Activated CD4-positive, CD25-positive, alpha-beta regulatory T cell (primary cell): Measurements from ENCODE around the gene PDE6C.

ENCODE experiments used
- DNase-seq, 4 experiments: peaks; one replicate each; lab custom pipeline; 2025; lab: John Stamatoyannopoulos, UW

PDE6C gene

DNA sequence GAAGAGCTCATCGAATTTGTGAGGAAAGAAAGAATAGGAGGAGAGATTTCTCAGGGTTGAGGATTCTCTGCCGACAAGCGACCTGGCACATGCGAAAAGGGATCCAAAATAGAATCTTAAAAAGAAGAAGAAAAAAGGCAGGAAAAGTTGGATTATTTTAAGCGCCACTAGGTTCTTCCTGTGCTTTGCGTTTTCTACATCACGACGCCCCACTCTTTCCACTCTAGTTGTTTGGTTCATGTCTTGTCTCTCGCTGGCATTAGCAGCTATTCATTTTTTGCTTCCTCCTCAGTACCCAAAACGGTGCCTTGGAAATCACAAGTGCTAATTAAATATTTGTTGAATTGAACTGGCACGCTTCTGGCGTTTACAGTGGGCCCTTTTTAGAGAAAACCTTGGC, 90.7 kb downstream of the PDE6C start:
- no peak for DNase-seq

DNA sequence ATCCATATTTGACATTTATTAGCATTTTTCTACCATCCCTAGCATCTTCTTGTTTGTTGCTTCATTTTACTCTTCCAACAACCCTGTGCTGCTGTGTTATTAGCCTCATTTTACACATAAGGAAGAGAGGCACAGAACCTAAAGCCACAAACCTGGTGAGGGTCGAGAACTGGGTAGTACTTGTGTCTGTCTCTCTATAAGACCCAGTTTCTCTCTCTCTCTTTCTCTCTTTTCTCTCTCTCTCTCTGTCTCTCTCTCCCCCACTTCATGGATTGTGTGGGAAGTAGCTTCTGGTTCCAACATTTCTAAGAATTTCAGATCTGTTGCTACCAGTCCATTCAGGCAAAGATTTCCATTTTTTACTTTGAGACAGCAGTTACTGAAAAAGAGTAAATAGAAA, 91.5 kb downstream of the PDE6C start:
- no peak for DNase-seq

DNA sequence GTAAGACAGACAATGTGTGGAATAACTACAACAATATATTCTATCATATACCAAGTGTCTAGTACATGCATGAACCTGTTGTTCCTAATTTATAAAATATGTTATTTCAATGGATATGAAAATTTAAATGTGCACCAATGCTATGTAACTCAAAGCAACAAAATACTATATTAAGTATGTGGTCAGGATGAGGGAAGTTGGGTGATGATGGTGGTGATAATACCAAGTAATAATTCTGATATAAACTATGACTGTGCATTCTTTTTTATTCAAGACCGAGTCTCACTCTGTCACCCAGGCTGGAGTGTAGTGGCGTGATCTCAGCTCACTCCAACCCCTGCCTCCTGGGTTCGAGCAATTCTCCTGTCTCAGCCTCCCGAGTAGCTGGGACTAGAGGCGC, 92.1 kb downstream of the PDE6C start:
- DNase-seq: no peak

- DNase-seq: no peak
Measured at GRCh38 chr10:93707623-93708022, 95.3 kb downstream of the PDE6C start.

DNA sequence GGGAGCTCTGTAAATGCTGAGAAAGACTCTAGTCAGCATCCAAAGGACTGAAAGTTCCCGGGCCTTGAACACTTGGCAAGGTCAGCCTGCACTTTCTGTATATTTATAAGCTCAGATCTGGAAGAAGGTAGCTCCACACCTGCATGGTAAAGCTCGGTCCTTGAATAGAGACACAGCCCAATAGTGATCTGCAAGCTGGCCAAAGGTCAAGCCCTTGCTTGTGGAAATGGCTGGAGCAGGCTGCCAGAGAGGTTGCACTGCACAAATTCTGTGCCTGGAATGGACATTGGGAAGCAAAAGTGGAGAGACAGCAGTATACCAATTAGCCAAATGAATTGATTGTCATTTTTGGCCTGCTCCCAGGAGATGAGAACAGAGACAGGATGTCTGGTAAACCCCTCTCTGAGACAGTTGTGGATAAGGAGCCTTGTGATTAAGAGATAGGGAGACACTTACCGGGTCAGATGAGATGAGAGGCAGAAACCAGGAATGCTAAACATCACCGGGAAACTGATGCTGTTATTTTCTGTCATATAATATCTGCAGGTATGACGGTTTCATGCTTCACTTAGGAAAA, 98.1 kb downstream of the PDE6C start:
- DNase-seq: no peak

DNA sequence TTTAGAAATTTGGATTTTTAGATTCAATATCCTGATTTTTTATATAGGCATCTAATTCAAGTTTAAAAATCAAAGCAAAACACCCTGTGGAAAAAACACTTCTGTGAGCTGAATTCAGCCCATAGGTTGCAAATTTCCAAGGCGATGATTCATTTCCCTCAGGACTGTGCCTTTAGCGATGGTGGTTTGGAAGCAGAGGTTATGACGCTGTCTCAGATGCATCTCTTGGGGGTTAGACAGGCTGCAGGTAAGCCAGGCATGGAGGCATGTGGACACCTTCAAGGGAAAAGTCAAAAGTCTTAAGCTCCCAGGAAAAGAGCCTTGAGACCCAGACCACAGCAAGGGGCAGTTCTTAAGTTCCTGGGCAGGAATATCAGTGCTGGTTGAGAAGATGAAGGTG, 99.6 kb downstream of the PDE6C start:
- DNase-seq: no peak

DNA sequence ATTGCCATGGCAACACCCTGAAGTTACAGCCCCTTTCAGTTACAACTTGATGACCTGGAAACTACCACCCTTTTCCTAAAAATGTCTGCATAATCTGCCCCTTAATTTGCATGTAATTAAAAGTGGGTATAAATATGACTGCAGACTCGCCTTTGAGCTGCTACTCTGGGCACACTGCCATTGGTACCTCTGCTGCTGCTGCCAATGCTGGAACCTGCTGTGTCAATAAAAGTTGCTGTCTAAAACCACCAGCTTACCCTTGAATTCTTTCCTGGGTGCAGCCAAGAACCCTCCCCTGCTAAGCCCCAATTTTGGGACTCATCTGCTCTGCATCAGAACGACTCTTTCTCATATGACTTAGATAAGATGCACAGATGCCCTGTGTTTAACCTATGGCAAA, 100.3 kb downstream of the PDE6C start:
- DNase-seq: no peak

DNA sequence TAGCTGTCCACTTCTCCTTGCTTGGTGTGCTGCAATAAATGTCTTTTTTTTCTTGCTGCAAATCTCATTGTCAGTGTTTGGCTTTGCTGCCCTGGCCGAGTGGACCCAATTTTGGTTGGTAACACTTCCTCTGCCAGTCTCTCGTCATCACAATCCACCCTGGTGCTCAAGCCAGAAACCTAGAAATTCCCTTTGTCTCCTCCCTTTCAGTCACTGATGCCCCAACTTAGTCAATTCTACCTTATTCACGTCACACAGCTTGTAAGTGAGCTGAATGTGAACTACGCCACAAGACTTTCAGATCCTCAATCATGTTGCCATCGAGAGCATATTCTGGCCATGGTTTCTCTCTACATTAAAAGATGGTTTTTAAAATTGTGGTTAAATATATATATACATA, 103.0 kb downstream of the PDE6C start:
- DNase-seq: no peak
